AG04450 (cell line): ENCODE data around the gene GMPR2. TPM values are rescaled to one million over a fixed set of nuclear protein-coding genes. Genes with fewer than 3 reads are reported as not detected.

Experiments
- CTCF ChIA-PET: fragments of 300-600, 350-600 bp; formaldehyde crosslinking; extraction: SDS; loops from one replicate; lab custom pipeline; 2022; ENCODE audit warnings: antibody characterized with exemption, inconsistent platforms; lab: Charles Lee
- POLR2A ChIA-PET: fragments of 350-600 bp; formaldehyde crosslinking; extraction: SDS; loops from one replicate; lab custom pipeline; 2021; ENCODE audit warnings: antibody characterized with exemption, inconsistent platforms; lab: Yijun Ruan, JAX
- DNase-seq: peaks from one replicate; pipeline ENCODE4 v3.0.0-alpha.2; 2011; ENCODE audit warnings: low read depth, low spot score
- H3K27ac ChIP-seq: one replicate; pipeline ENCODE4 v1.5.1; 2012; ENCODE audit warnings: low read depth, low read length, control low read depth
- H3K27me3 ChIP-seq: one replicate; pipeline ENCODE4 v1.6.0; 2012; ENCODE audit warnings: low read length; ENCODE audit not compliant: control insufficient read depth, insufficient read depth
- H3K4me3 ChIP-seq: 2 replicates; pipeline ENCODE4 v1.5.1; 2011; ENCODE audit warnings: mild to moderate bottlenecking, low read depth, low read length, control low read depth
- H3K9me3 ChIP-seq: 2 replicates; pipeline ENCODE4 v1.5.1; 2012; ENCODE audit warnings: low read length; ENCODE audit not compliant: control insufficient read depth, insufficient read depth
- polyA plus RNA-seq: library from polyadenylated mRNA; depleted of rRNA; stranded (reverse); fragments of >200 nt; gene quantifications from 2 replicates; pipeline ENCODE4 v1.2.3, GENCODE V29; 2011
- TF ChIP-seq, protein P1 (sequence below): IDR thresholded peaks from 2 replicates; pipeline ENCODE4 v1.5.1; 2011; ENCODE audit warnings: low read depth, low read length, control low read depth, inconsistent platforms

GMPR2 gene
- polyA plus RNA-seq, 1 experiment = 89.2 TPM

DNA sequence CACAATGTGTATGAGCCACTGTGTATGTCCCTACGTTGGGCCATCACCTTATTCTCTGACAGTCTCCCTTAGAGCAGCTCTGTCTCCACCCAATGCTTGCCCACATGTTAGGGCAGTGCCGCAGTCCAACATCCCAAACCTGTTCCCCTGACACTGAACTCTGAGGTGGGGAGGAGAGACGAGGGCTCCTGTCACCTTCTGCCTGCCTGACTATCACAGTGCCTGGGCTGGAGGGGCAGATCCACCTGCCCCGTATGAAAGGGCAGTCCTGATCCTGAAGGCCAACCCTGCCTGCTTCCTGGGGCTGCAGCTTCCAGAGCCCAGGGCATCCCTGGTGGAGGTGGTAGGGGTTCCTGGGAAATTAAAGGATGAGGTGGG lies 28.0 kb downstream of the GMPR2 start:
- POLR2A ChIA-PET = no interaction called here
- no peaks in the 10 kb centered on the region for H3K27me3 ChIP-seq
- CTCF ChIA-PET = interaction anchor here (1.1 kb wide), 1 partner anchor 47 kb away, joined by 3 read pairs; the partner anchor contains the start of gene CIDEB
- no peak overlapping the region for H3K4me3 ChIP-seq
- DNase-seq = no peak
- H3K27ac ChIP-seq = no peak overlapping the region
- TF ChIP-seq, protein P1, sequence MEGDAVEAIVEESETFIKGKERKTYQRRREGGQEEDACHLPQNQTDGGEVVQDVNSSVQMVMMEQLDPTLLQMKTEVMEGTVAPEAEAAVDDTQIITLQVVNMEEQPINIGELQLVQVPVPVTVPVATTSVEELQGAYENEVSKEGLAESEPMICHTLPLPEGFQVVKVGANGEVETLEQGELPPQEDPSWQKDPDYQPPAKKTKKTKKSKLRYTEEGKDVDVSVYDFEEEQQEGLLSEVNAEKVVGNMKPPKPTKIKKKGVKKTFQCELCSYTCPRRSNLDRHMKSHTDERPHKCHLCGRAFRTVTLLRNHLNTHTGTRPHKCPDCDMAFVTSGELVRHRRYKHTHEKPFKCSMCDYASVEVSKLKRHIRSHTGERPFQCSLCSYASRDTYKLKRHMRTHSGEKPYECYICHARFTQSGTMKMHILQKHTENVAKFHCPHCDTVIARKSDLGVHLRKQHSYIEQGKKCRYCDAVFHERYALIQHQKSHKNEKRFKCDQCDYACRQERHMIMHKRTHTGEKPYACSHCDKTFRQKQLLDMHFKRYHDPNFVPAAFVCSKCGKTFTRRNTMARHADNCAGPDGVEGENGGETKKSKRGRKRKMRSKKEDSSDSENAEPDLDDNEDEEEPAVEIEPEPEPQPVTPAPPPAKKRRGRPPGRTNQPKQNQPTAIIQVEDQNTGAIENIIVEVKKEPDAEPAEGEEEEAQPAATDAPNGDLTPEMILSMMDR = no peak
- H3K9me3 ChIP-seq = no peaks in the 10 kb centered on the region

DNA sequence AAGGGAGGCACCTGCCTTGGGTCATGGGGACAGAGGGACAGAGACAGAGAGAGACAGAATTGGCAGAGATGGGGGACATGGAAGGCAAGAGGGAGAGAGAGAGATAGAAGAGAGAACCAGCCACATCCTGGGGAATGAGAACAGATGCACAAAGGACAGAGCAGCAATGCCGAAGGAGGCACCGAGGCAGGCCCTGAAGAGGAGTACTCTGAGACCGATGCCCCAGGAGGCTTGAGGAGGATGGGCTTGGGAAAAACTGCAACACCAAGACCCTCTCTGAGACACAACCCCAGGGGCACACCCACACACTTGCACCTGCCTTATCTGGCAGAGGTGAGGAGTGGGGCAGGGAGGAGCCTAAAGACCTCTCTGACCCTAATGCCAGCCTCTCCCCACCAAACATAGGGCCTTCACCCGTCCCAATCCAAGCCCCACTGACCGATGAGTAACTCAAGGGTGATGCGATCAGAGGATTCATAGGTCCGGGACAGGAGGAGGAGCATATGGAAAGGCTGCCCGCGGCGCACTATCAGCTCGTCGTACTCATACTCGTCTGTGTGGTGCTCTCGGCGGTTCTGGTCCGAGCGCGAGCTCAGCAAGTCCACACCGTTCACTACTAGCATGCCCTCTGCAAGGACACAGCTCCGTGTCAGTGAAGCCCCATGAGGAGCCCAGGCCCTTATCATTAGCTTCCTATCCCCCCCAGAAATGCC lies 28.7 kb downstream of the GMPR2 start:
- Histone ChIP-seq H3K27ac (no peak overlapping the region), H3K4me3 (no peak overlapping the region), H3K27me3 (no peaks in the 10 kb centered on the region), H3K9me3 (no peaks in the 10 kb centered on the region)
- CTCF ChIA-PET = interaction anchor here (1.1 to 1.3 kb wide), 2 partner anchors 19 to 46 kb away, joined by 3 read pairs; partner anchors contain the start of genes CIDEB and TINF2
- TF ChIP-seq, protein P1 = no peak
- DNase-seq = no peak
- POLR2A ChIA-PET = interaction anchor here (1.3 kb wide), 1 partner anchor 10 kb away, joined by 4 read pairs; no protein-coding TSS in a partner anchor

DNA sequence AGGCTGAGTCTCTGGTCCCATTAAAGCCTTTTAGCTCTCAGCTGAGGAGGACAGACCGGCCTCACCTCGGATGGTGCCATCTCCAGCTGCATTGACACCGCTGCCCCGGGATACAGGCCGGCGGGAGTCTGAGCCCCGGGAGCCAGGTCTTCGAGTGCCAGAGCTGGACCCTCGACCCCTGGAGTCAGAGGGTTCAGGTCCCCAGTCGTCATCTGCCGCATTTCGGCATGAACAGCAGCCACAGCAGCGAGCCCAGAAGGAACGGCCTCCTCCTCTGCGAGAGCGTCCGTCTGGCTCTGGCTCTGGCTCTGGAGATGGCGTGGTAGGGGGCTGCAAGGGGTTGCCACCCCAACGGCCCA lies 29.2 kb downstream of the GMPR2 start:
- no peaks in the 10 kb centered on the region for H3K27me3 ChIP-seq
- no peak overlapping the region for H3K27ac ChIP-seq
- POLR2A ChIA-PET = interaction anchor here (1.3 kb wide), 1 partner anchor 9 kb away, joined by 4 read pairs; no protein-coding TSS in a partner anchor
- DNase-seq = no peak
- TF ChIP-seq, protein P1 = no peak
- CTCF ChIA-PET = interaction anchor here (1.3 kb wide), 1 partner anchor 19 kb away, joined by 3 read pairs; the partner anchor contains the start of gene TINF2
- H3K9me3 ChIP-seq = no peaks in the 10 kb centered on the region
- no peak overlapping the region for H3K4me3 ChIP-seq

GRCh38 chr14:24262821-24263733 lies 30.3 kb downstream of the GMPR2 start, which contains the start of gene TGM1:
Gene TGM1 (minus strand): TSS chr14:24263177. CDS start chr14:24262352, 825 bp downstream.
- H3K27ac ChIP-seq = no peak within 1 kb of the TSS
- ChIA-PET POLR2A (no interaction called here), CTCF (interaction anchor here (1.3 to 1.4 kb wide), 2 partner anchors 20 to 168 kb away, joined by 3 read pairs; partner anchors contain the start of gene TINF2)
- no peaks in the 10 kb centered on the region for H3K27me3 ChIP-seq
- TF ChIP-seq, protein P1 = no peak
- DNase-seq = no peak
- H3K4me3 ChIP-seq = no peak within 1 kb of the TSS
- H3K9me3 ChIP-seq = no peaks in the 10 kb centered on the region
